Posterior vena cava (tissue), 2 donors: ENCODE results near the gene SHF. TPM values are rescaled to one million over a fixed set of nuclear protein-coding genes. Genes with fewer than 3 reads are reported as not detected.

Experiments
- DNase-seq: peaks from one replicate; pipeline ENCODE4 v3.0.0-alpha.2; 2020; ENCODE audit warnings: low spot score
- intact Hi-C, 2 donors: fragments of 100-400 bp; cut with DNase I; formaldehyde crosslinking; loops; one replicate each; pipeline versions ENCODE4 v1.14.1 to v1.14.2; 2022 to 2023
- total RNA-seq, 2 donors: library from RNA; stranded (reverse); fragmentation: NEBNext Ultra II Directional; extraction: Animal tissue kit (Norgen Biotek cat#: 25700); gene quantifications; one replicate each; pipeline ENCODE4 v1.2.1, GENCODE V29; 2021
- donor health status: DM: yes; HTN: yes; CAD: no.
- donor health status: DM: yes; HTN: yes; CAD: no.

Gene SHF
- total RNA-seq, 2 donors from 2014 or later, result 8.0 to 8.5 TPM

DNA sequence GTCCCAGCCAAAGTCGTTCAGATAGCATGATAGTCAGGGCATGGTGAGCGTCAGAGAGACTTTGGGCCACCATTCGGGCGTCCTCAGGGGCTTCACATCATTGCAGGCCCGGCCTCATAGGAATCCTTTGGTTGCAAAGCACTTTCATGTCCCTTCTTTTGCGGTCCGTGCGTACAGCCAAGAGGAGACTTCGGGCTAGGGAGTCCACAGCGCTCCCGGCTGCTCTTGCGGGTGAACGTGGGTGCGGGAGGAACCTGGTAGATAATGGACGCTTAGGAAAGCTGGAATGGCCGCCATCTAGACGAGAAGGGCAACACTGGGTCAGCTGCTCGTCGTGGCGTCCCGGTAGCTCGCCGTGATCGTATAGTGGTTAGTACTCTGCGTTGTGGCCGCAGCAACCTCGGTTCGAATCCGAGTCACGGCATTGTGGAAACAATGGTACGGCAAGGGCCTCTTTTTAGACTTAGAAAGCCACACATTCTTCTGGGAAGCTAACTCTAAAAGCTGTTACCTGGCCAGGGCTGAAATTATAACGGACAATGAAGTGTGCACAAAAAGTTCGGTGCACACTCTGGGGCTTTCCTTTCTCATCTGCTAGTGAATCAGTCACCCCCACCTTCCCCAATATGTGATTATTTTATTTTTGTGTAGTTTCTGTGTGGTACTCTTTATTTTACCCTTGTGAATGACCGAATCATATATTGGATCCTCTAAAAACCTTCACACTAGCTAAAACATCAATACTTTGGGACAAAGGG, 13.2 kb upstream of the SHF start:
- intact Hi-C loops, result no loop called here
- DNase-seq, result peak; percentile 95

- intact Hi-C loops, result no loop called here
- DNase-seq, result peak; percentile 98
These were observed 12.4 kb upstream of the SHF start for GRCh38 chr15:45200001-45200798.

GRCh38 chr15:45199136-45199810, 11.5 kb upstream of the SHF start:
- no peak for DNase-seq
- intact Hi-C loops, result loop anchor here in 1 of 2 donors (5.0 kb wide), 1 partner anchor 37 kb away; no protein-coding TSS in a partner anchor

- peak; percentile 97 for DNase-seq
- intact Hi-C loops, result loop anchor here in 1 of 2 donors (5.0 kb wide), 1 partner anchor 36 kb away; no protein-coding TSS in a partner anchor
These were observed 10.8 kb upstream of the SHF start for GRCh38 chr15:45198337-45199135.

DNA sequence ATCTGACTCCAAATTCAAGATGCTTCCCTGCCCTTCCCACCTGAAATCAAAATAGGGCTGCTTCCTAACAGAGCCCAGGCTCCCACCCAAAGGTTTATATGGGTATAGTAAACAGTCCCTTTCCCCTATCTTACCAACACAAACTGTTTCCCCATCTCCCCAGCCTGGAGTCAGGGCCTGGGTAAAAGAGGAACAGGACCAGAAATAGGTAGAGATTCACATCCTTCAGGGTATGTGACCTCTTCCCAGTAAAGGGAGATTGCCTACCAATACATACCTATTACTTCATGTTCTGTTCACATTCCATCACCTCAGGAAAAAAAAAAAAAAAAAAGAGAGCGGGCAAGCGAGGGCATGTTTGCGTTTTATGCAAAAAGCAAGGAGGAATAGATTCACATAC, 9.7 kb upstream of the SHF start:
- intact Hi-C loops, result loop anchor here in 1 of 2 donors (5.0 kb wide), 1 partner anchor 35 kb away; no protein-coding TSS in a partner anchor
- no peak for DNase-seq

DNA sequence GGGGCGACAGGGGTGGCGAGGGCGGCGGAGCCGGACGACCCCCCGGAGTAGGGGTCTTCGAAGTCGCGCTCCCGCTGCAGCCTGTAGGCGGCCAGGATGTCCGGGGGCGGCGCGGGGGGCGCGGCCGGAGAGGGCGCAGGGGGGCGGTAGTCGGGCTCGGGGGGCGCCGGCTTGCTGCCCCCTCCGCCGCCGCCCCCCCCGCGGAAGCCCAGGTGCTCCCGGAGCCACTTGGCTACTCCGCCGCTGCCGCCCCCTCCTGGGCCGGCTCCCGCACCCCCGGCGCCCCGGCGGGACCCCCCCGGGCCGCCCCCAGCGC, 230 bp downstream of the SHF start:
- intact Hi-C loops, result no loop called here
- DNase-seq, result no peak

- intact Hi-C loops, result no loop called here
- DNase-seq, result no peak
These were observed 792 bp downstream of the SHF start for GRCh38 chr15:45186771-45187577.

DNA sequence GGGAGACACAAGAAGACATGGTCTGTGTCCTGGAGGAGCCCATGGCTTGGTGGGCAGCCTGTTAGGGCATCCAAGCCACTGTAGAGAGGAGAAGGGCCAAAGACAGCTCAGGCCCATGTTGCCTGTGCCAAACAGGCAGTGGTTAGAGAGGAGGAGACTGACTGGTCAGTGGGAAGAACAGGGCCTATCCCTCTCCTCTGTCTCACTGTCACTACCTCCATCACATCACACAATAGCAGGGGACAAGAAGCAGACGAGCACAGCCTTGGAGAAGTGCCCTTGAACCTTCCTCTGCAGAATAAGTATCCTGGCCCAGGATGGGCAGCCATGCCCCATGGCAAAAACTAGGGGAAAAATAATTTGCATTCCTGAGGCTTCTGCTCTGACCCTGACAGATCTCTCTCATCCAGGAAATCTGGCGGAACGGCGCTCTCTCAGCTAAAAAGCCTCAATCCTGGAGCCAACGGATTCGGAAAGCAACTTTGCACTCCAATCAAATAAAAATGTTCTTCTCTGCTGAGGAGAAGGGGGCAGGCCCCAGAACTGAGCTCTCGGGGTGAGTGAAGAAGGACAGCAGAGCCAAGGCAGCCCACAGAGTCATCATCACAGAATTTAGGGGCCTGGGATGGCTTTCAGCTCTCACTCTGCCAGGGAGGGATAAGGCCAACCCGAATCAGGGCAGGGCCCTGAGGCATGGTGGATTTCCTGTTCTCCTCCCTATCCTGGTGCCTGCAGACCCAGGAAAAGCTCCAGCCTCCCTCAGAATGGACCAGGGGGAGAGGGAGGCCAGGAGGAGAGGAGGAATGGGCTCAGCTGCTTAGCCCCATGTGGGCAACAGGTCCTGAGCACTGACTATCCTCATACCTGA, 1.6 kb downstream of the SHF start:
- DNase-seq, result peak; percentile 60
- intact Hi-C loops, result no loop called here

GRCh38 chr15:45185069-45185779, 2.5 kb downstream of the SHF start:
- peak; percentile 46 for DNase-seq
- intact Hi-C loops, result no loop called here

GRCh38 chr15:45184562-45185041, 3.2 kb downstream of the SHF start:
- intact Hi-C loops, result no loop called here
- DNase-seq, result peak; percentile 74

DNA sequence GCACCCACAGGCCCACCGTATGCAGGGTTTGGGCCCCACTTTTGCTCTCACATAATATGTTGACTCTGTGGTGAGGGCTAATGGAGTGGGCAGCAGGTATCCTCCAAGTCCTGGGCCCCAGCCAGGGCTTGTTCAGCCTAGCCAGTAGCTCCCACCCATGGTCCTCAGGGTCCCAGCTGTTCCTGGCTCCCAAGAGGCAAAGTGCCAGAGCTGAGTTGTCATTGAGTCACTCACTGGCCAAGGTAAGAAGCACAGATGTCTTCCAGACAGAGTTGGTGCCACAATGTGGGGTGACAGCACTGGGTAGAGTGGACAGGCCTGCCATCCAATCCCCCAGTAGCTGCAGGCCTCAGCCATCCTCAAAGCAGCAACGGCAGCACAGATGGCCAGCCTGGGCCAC, 4.3 kb downstream of the SHF start:
- intact Hi-C loops, result no loop called here
- peak; percentile 58 for DNase-seq

DNA sequence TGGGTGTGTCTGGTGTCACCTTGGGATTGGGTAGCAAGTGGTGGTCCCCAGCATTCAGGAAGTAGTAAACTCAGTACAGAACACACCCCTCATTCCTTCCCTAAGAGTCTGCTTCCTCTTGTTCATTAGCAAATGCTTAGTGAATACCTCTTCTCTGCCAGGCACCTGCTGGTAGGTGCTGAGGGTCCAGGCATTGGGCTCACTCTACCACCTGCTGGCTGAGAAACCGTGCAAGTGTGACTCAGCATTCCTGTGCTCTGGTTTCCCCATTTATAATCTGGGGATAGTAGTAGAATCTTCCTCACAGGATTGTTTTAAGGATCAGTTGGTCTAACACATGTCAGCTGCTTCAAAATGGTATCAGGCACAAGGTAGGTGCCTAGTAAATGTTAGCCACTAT, 4.8 kb downstream of the SHF start:
- intact Hi-C loops, result no loop called here
- no peak for DNase-seq

- DNase-seq, result peak; percentile 68
- intact Hi-C loops, result no loop called here
These were observed 6.1 kb downstream of the SHF start for GRCh38 chr15:45181491-45182285.

GRCh38 chr15:45180648-45181436, 6.9 kb downstream of the SHF start:
- intact Hi-C loops, result no loop called here
- DNase-seq, result peak; percentile 35

DNA sequence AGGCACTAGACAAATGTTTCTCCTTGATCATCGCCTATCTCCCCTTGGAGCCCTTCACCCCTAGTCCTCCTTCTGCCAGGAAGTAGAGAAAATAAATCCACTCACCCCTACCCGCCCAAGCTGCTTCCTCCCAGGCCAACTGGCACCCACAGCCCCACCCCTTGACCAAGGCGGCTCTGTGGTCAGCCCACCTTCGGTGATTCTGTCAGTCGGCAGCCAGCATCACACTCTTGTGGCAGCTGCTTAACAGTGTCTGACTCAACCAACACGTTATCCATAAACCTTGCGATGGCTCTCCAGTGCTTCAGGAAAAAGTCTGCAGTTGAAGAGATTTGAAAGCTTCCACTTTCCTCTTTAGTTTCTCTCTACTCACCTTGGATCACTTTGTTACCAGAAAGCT, 7.6 kb downstream of the SHF start:
- intact Hi-C loops, result no loop called here
- DNase-seq, result peak; percentile 60
